Measurements from ENCODE around the gene RASD2.

The RASD2 gene

GRCh38 chr22:35542157-35542938 is 1.7 kb downstream of the RASD2 start:
- no peak for ATAC-seq

- no peak for ATAC-seq
Observed at GRCh38 chr22:35542939-35543516, 2.4 kb downstream of the RASD2 start.

- ATAC-seq: no peak
Observed at GRCh38 chr22:35543702-35544101, 3.1 kb downstream of the RASD2 start.

GRCh38 chr22:35544189-35544588 is 3.6 kb downstream of the RASD2 start:
- ATAC-seq: no peak

GRCh38 chr22:35544827-35545226 is 4.2 kb downstream of the RASD2 start:
- ATAC-seq: no peak

- ATAC-seq: no peak
Observed at GRCh38 chr22:35546886-35547285, 6.3 kb downstream of the RASD2 start.

GRCh38 chr22:35547987-35548721 is 7.5 kb downstream of the RASD2 start:
- no peak for ATAC-seq

DNA sequence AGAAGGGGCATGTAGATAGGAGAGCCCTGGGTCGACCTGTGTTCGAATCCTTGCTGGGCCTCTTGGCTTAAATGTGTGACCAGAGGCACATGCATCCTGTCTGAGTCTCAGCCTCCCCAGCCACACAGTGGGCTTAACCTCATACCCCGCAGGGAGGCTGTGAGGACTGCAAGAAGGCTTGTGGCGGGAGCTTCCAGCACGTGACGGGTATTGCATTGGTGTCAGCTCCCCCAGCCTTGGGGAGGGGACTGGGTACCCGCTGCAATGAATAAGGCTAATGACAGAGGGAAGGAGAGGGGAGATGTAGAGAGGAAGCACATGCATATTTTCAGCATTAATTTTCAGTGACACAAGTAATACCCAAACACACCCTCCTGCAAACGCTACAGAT is 8.1 kb downstream of the RASD2 start:
- no peak for ATAC-seq

GRCh38 chr22:35549328-35549727 is 8.7 kb downstream of the RASD2 start:
- no peak for ATAC-seq

GRCh38 chr22:35551549-35552177 is 11.0 kb downstream of the RASD2 start:
- no peak for ATAC-seq

DNA sequence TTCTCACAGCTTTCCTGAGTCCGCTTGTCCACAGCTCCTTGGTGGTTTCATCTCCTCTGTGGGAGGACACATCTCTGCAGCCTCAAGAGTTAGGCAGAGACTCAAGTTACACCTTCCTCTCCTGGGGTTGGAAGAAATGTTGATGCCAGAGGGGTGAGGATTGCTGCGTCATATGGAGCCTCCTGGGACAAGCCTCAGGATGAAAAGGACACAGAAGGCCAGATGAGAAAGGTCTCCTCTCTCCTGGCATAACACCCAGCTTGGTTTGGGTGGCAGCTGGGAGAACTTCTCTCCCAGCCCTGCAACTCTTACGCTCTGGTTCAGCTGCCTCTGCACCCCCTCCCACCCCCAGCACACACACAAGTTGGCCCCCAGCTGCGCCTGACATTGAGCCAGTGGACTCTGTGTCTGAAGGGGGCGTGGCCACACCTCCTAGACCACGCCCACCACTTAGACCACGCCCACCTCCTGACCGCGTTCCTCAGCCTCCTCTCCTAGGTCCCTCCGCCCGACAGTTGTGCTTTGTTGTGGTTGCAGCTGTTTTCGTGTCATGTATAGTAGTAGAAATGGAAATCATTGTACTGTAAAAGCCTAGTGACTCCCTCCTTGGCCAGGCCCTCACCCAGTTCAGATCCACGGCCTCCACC is 11.7 kb downstream of the RASD2 start:
- peak; percentile 95 to 98 for ATAC-seq

GRCh38 chr22:35552846-35553245 is 12.2 kb downstream of the RASD2 start:
- ATAC-seq: no peak

GRCh38 chr22:35553341-35553740 is 12.7 kb downstream of the RASD2 start:
- no peak for ATAC-seq

DNA sequence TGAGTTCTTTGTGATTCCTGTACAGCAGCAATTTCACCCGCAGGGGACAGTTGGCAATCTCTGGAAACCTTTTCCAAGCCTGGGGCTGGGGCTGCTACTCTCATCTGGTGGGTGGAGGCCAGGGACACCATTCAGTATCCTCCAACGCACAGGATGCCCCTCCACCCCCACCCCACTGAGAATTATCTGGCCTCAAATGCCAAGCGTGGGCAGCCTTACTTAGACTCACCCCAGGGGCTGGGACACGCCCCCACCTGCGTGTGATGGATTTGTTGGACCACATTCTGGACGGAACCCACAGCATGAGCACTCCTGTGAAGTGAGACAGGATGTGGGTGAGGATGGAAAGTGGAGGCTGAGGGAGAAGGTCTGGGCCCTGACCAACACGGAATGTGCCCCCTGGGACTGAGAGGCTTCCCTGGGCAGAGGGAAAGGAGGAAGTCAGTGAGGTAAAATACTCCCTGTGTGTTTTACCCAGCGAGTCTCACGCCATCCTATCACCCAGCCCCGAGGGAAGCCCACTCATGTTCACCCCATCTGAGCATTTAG is 13.7 kb downstream of the RASD2 start:
- no peak for ATAC-seq

GRCh38 chr22:35555483-35555890 is 14.9 kb downstream of the RASD2 start:
- ATAC-seq: no peak

GRCh38 chr22:35555946-35556547 is 15.4 kb downstream of the RASD2 start:
- ATAC-seq: no peak

- no peak for ATAC-seq
Observed at GRCh38 chr22:35556666-35557065, 16.0 kb downstream of the RASD2 start.

DNA sequence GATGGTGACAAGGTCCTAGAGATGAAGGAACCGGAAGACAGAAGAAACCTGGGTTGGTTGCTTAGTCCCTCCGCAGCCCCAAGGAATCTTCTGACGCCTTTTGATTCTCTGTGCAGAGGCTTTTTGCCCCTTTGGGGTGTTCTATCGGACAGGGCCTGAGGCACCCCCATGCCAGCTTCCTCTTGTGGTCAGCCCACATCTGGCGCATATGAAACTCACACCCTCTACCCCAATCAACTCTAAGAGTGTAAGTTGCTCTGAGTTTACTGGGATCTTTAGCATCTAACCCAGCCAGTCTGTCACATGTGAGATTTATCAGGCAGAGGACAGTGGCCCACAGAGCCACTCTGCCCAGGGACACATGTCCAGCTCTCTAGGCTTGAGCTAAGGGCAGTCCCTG is 17.4 kb downstream of the RASD2 start:
- ATAC-seq: no peak

DNA sequence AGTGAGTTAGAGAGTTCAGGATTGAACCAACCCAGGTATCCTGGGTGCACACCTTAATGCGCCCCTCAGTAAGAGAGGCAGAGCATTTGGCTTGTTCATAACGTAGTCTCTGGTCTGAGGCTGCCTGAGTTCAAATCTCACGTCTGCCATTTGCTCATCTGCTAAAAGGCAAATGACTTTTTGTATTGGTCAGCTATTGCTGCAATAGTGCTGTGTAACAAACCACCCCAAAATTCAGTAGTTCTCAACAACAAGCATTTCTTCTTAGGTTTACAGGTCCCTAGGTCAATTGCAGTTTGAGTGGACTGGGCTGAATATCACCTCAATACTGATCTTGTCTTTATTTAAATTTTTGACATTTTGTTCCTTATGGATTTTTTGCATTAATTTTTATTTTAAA is 18.1 kb downstream of the RASD2 start:
- no peak for ATAC-seq

- ATAC-seq: no peak
Observed at GRCh38 chr22:35559354-35560005, 18.8 kb downstream of the RASD2 start.

- no peak for ATAC-seq
Observed at GRCh38 chr22:35560366-35560765, 19.7 kb downstream of the RASD2 start.

DNA sequence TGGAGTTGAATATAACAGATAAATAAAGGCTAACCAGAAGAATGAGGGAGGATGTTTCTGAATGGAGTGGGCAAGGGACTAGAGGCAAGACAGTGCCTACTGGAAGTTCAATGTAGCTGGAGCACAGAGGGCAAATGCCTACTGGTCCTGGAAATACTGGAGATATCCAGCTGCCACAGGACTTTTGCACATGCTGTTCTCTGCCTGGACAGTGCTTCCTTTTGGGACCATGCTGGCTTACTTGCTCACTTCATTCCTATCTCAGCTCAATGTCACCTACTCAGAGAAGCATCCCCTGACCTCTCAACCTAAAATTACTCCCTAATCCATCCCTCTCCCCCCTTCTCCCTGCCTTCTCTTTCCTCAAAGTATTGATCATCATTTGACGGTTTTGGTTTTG is 20.2 kb downstream of the RASD2 start:
- no peak for ATAC-seq

All from activated CD4-positive, CD25-positive, alpha-beta regulatory T cell treated with anti-CD3 and anti-CD28 coated beads, Interleukin-2, amount 50 U/mL, for 24 hours (primary cell).